ENCODE measurements around the gene PPP1R26. TPM values are rescaled to one million over a fixed set of nuclear protein-coding genes. Genes with fewer than 3 reads are reported as not detected.
"Not testable (repeated sequence)": the region's sequence is repeated elsewhere in the genome, so short reads cannot be mapped to it uniquely, and the experiment has no call there.

The PPP1R26 gene
- total RNA-seq, 2 experiments from 2014 or later, result 0.18 to 0.28 TPM

- peaks cover 21% of the 10 kb centered on the region for H3K4me1 Mint-ChIP-seq
- CTCF ChIA-PET, result interaction anchor here (2.6 kb wide), 1 partner anchor 23 kb away, joined by 15 read pairs; no protein-coding TSS in a partner anchor
- H3K27ac Mint-ChIP-seq, result no peak overlapping the region
- H3K9me3 Mint-ChIP-seq (ENCODE audit: low read depth), result no peaks in the 10 kb centered on the region
- H3K36me3 Mint-ChIP-seq, result peaks cover 16% of the 10 kb centered on the region
- no peak overlapping the region for H3K4me3 Mint-ChIP-seq
- DNase-seq (no peak), ATAC-seq (no peak)
- H3K27me3 Mint-ChIP-seq, result peaks cover 12% of the 10 kb centered on the region
These were observed 26.9 kb downstream of the PPP1R26 start for GRCh38 chr9:135506327-135507103.

DNA sequence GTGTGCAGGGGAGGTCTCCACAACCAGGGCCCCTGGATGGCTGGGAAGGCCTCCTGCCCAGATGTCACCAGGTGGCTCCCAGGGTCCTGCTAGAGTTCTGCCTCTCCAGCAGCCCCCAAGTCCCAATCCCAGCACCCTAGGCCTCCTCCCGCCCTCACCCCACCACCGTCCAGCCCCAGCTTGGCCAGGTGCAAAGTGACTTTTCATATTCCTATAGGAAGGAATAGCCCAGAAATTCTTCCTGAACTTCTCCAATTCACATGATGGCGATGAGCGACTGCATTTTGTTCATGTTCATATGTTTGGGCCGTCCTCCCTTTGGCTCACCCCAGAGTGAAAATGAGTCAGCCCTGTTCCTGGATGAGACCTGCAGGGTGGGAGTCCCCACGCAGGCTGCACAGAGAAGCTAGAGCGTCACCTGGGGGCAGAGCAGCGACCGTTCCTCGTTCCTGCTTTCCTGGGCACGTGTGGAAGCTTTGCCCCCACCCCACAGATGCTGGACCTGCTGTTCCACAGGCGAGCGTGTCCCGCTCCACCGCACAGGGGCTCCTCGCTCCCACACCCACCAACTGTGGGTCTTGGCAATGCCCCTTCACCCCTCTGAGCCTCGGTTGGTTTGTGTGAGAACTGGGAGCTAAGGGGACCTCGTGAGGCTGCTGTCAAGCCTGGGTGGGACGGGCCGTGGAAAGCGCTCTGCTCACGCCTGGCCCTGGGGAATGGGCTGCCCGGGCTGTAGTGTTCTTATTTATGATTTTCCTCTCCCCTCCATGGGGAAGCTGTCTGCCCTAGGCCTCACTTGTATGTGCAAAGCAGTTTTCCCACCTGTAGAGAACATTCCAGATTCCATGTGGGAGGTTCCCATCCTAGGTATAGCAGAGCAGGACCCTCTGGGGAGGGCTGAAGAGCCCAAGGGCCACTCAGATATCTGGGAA, 27.8 kb downstream of the PPP1R26 start:
- ATAC-seq (no peak), DNase-seq (no peak)
- H3K27me3 Mint-ChIP-seq, result peaks cover 12% of the 10 kb centered on the region
- no peak overlapping the region for H3K4me3 Mint-ChIP-seq
- H3K9me3 Mint-ChIP-seq (ENCODE audit: low read depth), result no peaks in the 10 kb centered on the region
- CTCF ChIA-PET, result interaction anchor here (0.7 kb wide), 1 partner anchor 49 kb away, joined by 3 read pairs; no protein-coding TSS in a partner anchor
- H3K27ac Mint-ChIP-seq, result no peak overlapping the region
- H3K4me1 Mint-ChIP-seq, result peaks cover 19% of the 10 kb centered on the region
- H3K36me3 Mint-ChIP-seq, result peaks cover 14% of the 10 kb centered on the region

- Mint-ChIP-seq H3K4me1 (peaks cover 17% of the 10 kb centered on the region), H3K4me3 (no peak overlapping the region), H3K9me3 (ENCODE audit: low read depth) (no peaks in the 10 kb centered on the region), H3K36me3 (peaks cover 10% of the 10 kb centered on the region), H3K27ac (no peak overlapping the region), H3K27me3 (peaks cover 12% of the 10 kb centered on the region)
- CTCF ChIA-PET, result no interaction called here
- ATAC-seq, result no peak
- DNase-seq, result no peak
These were observed 28.7 kb downstream of the PPP1R26 start for GRCh38 chr9:135508211-135508820.

GRCh38 chr9:135509458-135509857, 29.9 kb downstream of the PPP1R26 start:
- Mint-ChIP-seq H3K9me3 (ENCODE audit: low read depth) (no peaks in the 10 kb centered on the region), H3K36me3 (peaks cover 3% of the 10 kb centered on the region), H3K27ac (no peak overlapping the region), H3K4me3 (no peak overlapping the region), H3K27me3 (peaks cover 12% of the 10 kb centered on the region), H3K4me1 (peaks cover 17% of the 10 kb centered on the region)
- CTCF ChIA-PET, result no interaction called here
- DNase-seq, result no peak
- ATAC-seq, result no peak

DNA sequence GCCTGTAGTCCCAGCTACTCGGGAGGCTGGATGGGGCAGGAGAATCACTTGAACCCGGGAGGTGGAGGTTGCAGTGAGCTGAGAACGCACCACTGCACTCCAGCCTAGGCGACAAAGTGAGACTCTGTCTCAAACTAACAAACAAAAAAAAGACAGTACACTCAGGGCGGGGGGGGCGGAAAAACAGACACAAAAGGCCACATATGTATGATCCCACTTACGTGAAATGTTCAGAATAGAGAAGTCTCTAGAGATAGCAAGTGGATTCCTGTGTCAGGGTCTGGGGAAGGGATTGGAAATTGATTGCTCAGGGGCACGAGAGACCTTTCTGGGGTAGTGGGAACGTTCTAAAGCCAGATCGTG, 32.6 kb downstream of the PPP1R26 start:
- Mint-ChIP-seq H3K27ac (no peak overlapping the region), H3K4me1 (peaks cover 23% of the 10 kb centered on the region), H3K4me3 (no peak overlapping the region), H3K27me3 (peaks cover 12% of the 10 kb centered on the region), H3K36me3 (no peaks in the 10 kb centered on the region), H3K9me3 (ENCODE audit: low read depth) (no peaks in the 10 kb centered on the region)
- CTCF ChIA-PET, result interaction anchor here (0.6 to 1.6 kb wide), 2 partner anchors 8 to 43 kb away, joined by 3 to 6 read pairs; no protein-coding TSS in a partner anchor
- ATAC-seq (no peak), DNase-seq (no peak)

GRCh38 chr9:135512904-135513303, 33.3 kb downstream of the PPP1R26 start:
- no peak overlapping the region for H3K27ac Mint-ChIP-seq
- no peaks in the 10 kb centered on the region for H3K9me3 Mint-ChIP-seq (ENCODE audit: low read depth)
- no peaks in the 10 kb centered on the region for H3K36me3 Mint-ChIP-seq
- peaks cover 23% of the 10 kb centered on the region for H3K4me1 Mint-ChIP-seq
- DNase-seq (no peak), ATAC-seq (no peak)
- peaks cover 17% of the 10 kb centered on the region for H3K27me3 Mint-ChIP-seq
- no peak overlapping the region for H3K4me3 Mint-ChIP-seq
- CTCF ChIA-PET, result interaction anchor here (0.6 to 1.6 kb wide), 2 partner anchors 8 to 44 kb away, joined by 3 to 6 read pairs; no protein-coding TSS in a partner anchor

GRCh38 chr9:135513351-135513846, 33.8 kb downstream of the PPP1R26 start:
- Mint-ChIP-seq H3K4me3 (no peak overlapping the region), H3K27ac (no peak overlapping the region), H3K27me3 (peaks cover 20% of the 10 kb centered on the region), H3K36me3 (no peaks in the 10 kb centered on the region), H3K9me3 (ENCODE audit: low read depth) (no peaks in the 10 kb centered on the region), H3K4me1 (peaks cover 23% of the 10 kb centered on the region)
- DNase-seq, result no peak
- CTCF ChIA-PET, result interaction anchor here (1.6 kb wide), 1 partner anchor 9 kb away, joined by 6 read pairs; no protein-coding TSS in a partner anchor
- ATAC-seq, result no peak

GRCh38 chr9:135513906-135514305, 34.3 kb downstream of the PPP1R26 start:
- ATAC-seq, result not testable (repeated sequence)
- CTCF ChIA-PET, result interaction anchor here (1.1 kb wide), 1 partner anchor 16 kb away, joined by 3 read pairs; no protein-coding TSS in a partner anchor

GRCh38 chr9:135514342-135515082, 34.9 kb downstream of the PPP1R26 start:
- Mint-ChIP-seq H3K27ac (no peak overlapping the region), H3K4me3 (no peak overlapping the region), H3K4me1 (peaks cover 23% of the 10 kb centered on the region), H3K9me3 (ENCODE audit: low read depth) (no peaks in the 10 kb centered on the region), H3K27me3 (peaks cover 19% of the 10 kb centered on the region), H3K36me3 (no peaks in the 10 kb centered on the region)
- ATAC-seq (no peak), DNase-seq (no peak)
- CTCF ChIA-PET, result interaction anchor here (0.8 to 1.1 kb wide), 2 partner anchors 10 to 17 kb away, joined by 3 read pairs; no protein-coding TSS in a partner anchor

More at GRCh38 chr9:135513906-135514305, 34.3 kb downstream of the PPP1R26 start:
- Mint-ChIP-seq H3K27me3 (peaks cover 21% of the 10 kb centered on the region), H3K4me1 (peaks cover 23% of the 10 kb centered on the region)
- not testable (repeated sequence) for H3K36me3 Mint-ChIP-seq; H3K27ac Mint-ChIP-seq; DNase-seq; H3K9me3 Mint-ChIP-seq (ENCODE audit: low read depth); H3K4me3 Mint-ChIP-seq

GRCh38 chr9:135515083-135515951, 35.7 kb downstream of the PPP1R26 start:
- no peak for ATAC-seq
- Mint-ChIP-seq H3K4me1 (peaks cover 23% of the 10 kb centered on the region), H3K27ac (no peak overlapping the region), H3K27me3 (peaks cover 20% of the 10 kb centered on the region), H3K9me3 (ENCODE audit: low read depth) (no peaks in the 10 kb centered on the region), H3K36me3 (no peaks in the 10 kb centered on the region), H3K4me3 (no peak overlapping the region)
- CTCF ChIA-PET, result interaction anchor here (0.8 to 1.1 kb wide), 2 partner anchors 11 to 18 kb away, joined by 3 read pairs; no protein-coding TSS in a partner anchor
- DNase-seq, result no peak

- DNase-seq (no peak), ATAC-seq (no peak)
- Mint-ChIP-seq H3K27ac (no peak overlapping the region), H3K4me1 (peaks cover 17% of the 10 kb centered on the region), H3K27me3 (peaks cover 19% of the 10 kb centered on the region), H3K36me3 (no peaks in the 10 kb centered on the region), H3K4me3 (no peak overlapping the region), H3K9me3 (ENCODE audit: low read depth) (no peaks in the 10 kb centered on the region)
- CTCF ChIA-PET, result no interaction called here
These were observed 36.7 kb downstream of the PPP1R26 start for GRCh38 chr9:135516132-135516860.

Data from activated CD8-positive, alpha-beta memory T cell treated with anti-CD3 and anti-CD28 coated beads, Interleukin-2, amount 10 ng/mL, durations not matched to agents 7 days and 5 days (primary cell).